Bone marrow (tissue), 2 donors: ENCODE data around the gene ZFPM1.
"Not testable (repeated sequence)": the region's sequence is repeated elsewhere in the genome, so short reads cannot be mapped to it uniquely, and the experiment has no call there.

Experiments used
- DNase-seq, 2 donors: peaks; one replicate each; lab custom pipeline; 2025; lab: John Stamatoyannopoulos, UW

The ZFPM1 gene

GRCh38 chr16:88453217-88453531 is at the start of gene ZFPM1:
ZFPM1 (plus strand) TSS chr16:88453280; CDS start chr16:88453639, 359 bp downstream.
- no peak for DNase-seq

GRCh38 chr16:88403794-88404581 is 49.1 kb upstream of the ZFPM1 start:
- DNase-seq = no peak

- DNase-seq = no peak
Observed at GRCh38 chr16:88404769-88405168, 48.3 kb upstream of the ZFPM1 start.

GRCh38 chr16:88405216-88406060 is 47.6 kb upstream of the ZFPM1 start:
- no peak for DNase-seq

- DNase-seq = no peak
Observed at GRCh38 chr16:88406096-88407041, 46.7 kb upstream of the ZFPM1 start.

GRCh38 chr16:88407042-88407420 is 46.0 kb upstream of the ZFPM1 start:
- no peak for DNase-seq

- DNase-seq = no peak
Observed at GRCh38 chr16:88407807-88408206, 45.3 kb upstream of the ZFPM1 start.

GRCh38 chr16:88408561-88409142 is 44.4 kb upstream of the ZFPM1 start:
- DNase-seq = no peak

GRCh38 chr16:88409296-88410065 is 43.6 kb upstream of the ZFPM1 start:
- DNase-seq = no peak

- not testable (repeated sequence) for DNase-seq
Observed at GRCh38 chr16:88410297-88410968, 42.6 kb upstream of the ZFPM1 start.

GRCh38 chr16:88411951-88412576 is 41.0 kb upstream of the ZFPM1 start:
- DNase-seq = no peak

GRCh38 chr16:88412766-88413165 is 40.3 kb upstream of the ZFPM1 start:
- no peak for DNase-seq

GRCh38 chr16:88413231-88413630 is 39.8 kb upstream of the ZFPM1 start:
- no peak for DNase-seq

GRCh38 chr16:88413631-88414030 is 39.4 kb upstream of the ZFPM1 start:
- no peak for DNase-seq

GRCh38 chr16:88414521-88415380 is 38.3 kb upstream of the ZFPM1 start:
- DNase-seq = no peak

- DNase-seq = no peak
Observed at GRCh38 chr16:88415381-88415705, 37.7 kb upstream of the ZFPM1 start.

GRCh38 chr16:88415713-88416323 is 37.3 kb upstream of the ZFPM1 start:
- no peak for DNase-seq

- DNase-seq = no peak
Observed at GRCh38 chr16:88416686-88417085, 36.4 kb upstream of the ZFPM1 start.
